Mesenchymal stem cell (in vitro differentiated cells and primary cell): ENCODE measurements around the gene E2F3.

Experiments
- DNase-seq: peaks from one replicate; pipeline ENCODE4 v3.0.0-alpha.2; 2013
- H2AFZ ChIP-seq: one replicate; pipeline ENCODE4 v1.6.1; 2013; ENCODE audit warnings: low read depth, mild to moderate bottlenecking, control low read depth, inconsistent platforms, low read length, moderate library complexity
- H2AK5ac ChIP-seq: 2 replicates; pipeline ENCODE4 v1.6.1; 2013; ENCODE audit warnings: low read length, moderate library complexity, mild to moderate bottlenecking, inconsistent platforms; ENCODE audit not compliant: severe bottlenecking
- H2BK120ac ChIP-seq: one replicate; pipeline ENCODE4 v1.6.1; 2013; ENCODE audit warnings: low read depth, mild to moderate bottlenecking, inconsistent platforms, low read length, moderate library complexity
- H2BK12ac ChIP-seq, 2 experiments: one replicate each; pipeline ENCODE4 v1.6.1; 2013; ENCODE audit warnings: inconsistent platforms in 2 of 2, low read length in 2 of 2, mild to moderate bottlenecking in 2 of 2, moderate library complexity in 2 of 2, control low read depth in 1 of 2
- H2BK15ac ChIP-seq: one replicate; pipeline ENCODE4 v1.6.1; 2013; ENCODE audit warnings: mild to moderate bottlenecking, low read depth, inconsistent platforms; ENCODE audit not compliant: poor library complexity, severe bottlenecking
- H2BK5ac ChIP-seq: 2 replicates; pipeline ENCODE4 v1.6.1; 2013; ENCODE audit warnings: low read depth, mild to moderate bottlenecking, low read length, control low read depth, inconsistent platforms; ENCODE audit not compliant: poor library complexity, severe bottlenecking
- H3K14ac ChIP-seq, 2 experiments: one replicate each; pipeline ENCODE4 v1.6.1; 2013; ENCODE audit warnings: inconsistent platforms in 2 of 2, low read length in 2 of 2, control low read depth in 1 of 2, mild to moderate bottlenecking in 1 of 2, moderate library complexity in 1 of 2
- H3K18ac ChIP-seq, 2 experiments: one replicate each; pipeline ENCODE4 v1.6.1; 2013; ENCODE audit warnings: inconsistent platforms in 2 of 2, low read length in 2 of 2, control low read depth in 1 of 2, low read depth in 1 of 2, mild to moderate bottlenecking in 1 of 2
- H3K23ac ChIP-seq, 2 experiments: one replicate each; pipeline ENCODE4 v1.6.1; 2013; ENCODE audit warnings: inconsistent platforms in 2 of 2, low read length in 2 of 2, mild to moderate bottlenecking in 2 of 2, moderate library complexity in 2 of 2, control low read depth in 1 of 2
- H3K27ac ChIP-seq: 2 replicates; pipeline ENCODE4 v1.5.1; 2013; ENCODE audit warnings: mild to moderate bottlenecking, moderate library complexity, low read length, control low read depth, inconsistent platforms; ENCODE audit not compliant: poor library complexity, severe bottlenecking
- H3K27me3 ChIP-seq, 2 experiments: 2 replicates each; pipeline versions ENCODE4 v1.6.1 to v1.7.0; 2013; ENCODE audit warnings: low read length in 2 of 2, mild to moderate bottlenecking in 2 of 2, moderate library complexity in 2 of 2, control low read depth in 1 of 2, inconsistent platforms in 1 of 2; ENCODE audit not compliant: control insufficient read depth in 1 of 2, insufficient read depth in 1 of 2
- H3K36me3 ChIP-seq, 2 experiments: 2 replicates each; pipeline versions ENCODE4 v1.6.1 to v1.7.0; 2013; ENCODE audit warnings: low read length in 2 of 2, control low read depth in 1 of 2, inconsistent platforms in 1 of 2, low read depth in 1 of 2, mild to moderate bottlenecking in 1 of 2; ENCODE audit not compliant: insufficient read depth in 2 of 2, control insufficient read depth in 1 of 2
- H3K4ac ChIP-seq, 2 experiments: one replicate each; pipeline ENCODE4 v1.6.1; 2013; ENCODE audit warnings: inconsistent platforms in 2 of 2, low read length in 2 of 2, mild to moderate bottlenecking in 2 of 2, moderate library complexity in 2 of 2, control low read depth in 1 of 2, low read depth in 1 of 2
- H3K4me1 ChIP-seq: 2 replicates; pipeline ENCODE4 v1.6.1; 2013; ENCODE audit warnings: low read depth, low read length, control low read depth; ENCODE audit not compliant: control insufficient read depth, insufficient read depth
- H3K4me2 ChIP-seq: 2 replicates; pipeline ENCODE4 v1.6.1; 2013; ENCODE audit warnings: low read length, mild to moderate bottlenecking, inconsistent platforms; ENCODE audit not compliant: poor library complexity, severe bottlenecking
- H3K4me3 ChIP-seq, 2 experiments: 2 replicates each; pipeline versions ENCODE4 v1.5.1 to v1.7.0; 2013; ENCODE audit warnings: low read length in 2 of 2, mild to moderate bottlenecking in 2 of 2, control low read depth in 1 of 2, low read depth in 1 of 2; ENCODE audit not compliant: insufficient read depth in 1 of 2
- H3K79me1 ChIP-seq: replicated peaks from 2 replicates; pipeline ENCODE4 v1.6.1; 2013; ENCODE audit warnings: mild to moderate bottlenecking, control low read depth, low read length, inconsistent platforms; ENCODE audit not compliant: poor library complexity, severe bottlenecking
- H3K9ac ChIP-seq: 2 replicates; pipeline ENCODE4 v1.7.0; 2013; ENCODE audit warnings: mild to moderate bottlenecking, low read length, moderate library complexity
- H3K9me3 ChIP-seq: 2 replicates; pipeline ENCODE4 v1.7.0; 2013; ENCODE audit warnings: mild to moderate bottlenecking, low read length; ENCODE audit not compliant: control insufficient read depth
- H4K8ac ChIP-seq: one replicate; pipeline ENCODE4 v1.6.1; 2013; ENCODE audit warnings: inconsistent platforms, mild to moderate bottlenecking, low read length, moderate library complexity
- H4K91ac ChIP-seq: one replicate; pipeline ENCODE4 v1.6.1; 2013; ENCODE audit warnings: mild to moderate bottlenecking, low read length, inconsistent platforms
- WGBS: methylation state at CpG from one replicate; pipeline ENCODE4 v1.1.7; 2013; ENCODE audit warnings: mixed read lengths; 5-methylcytosine and 5-hydroxymethylcytosine counted together

The E2F3 gene

GRCh38 chr6:20481281-20481680 is 79.6 kb downstream of the E2F3 start:
- Histone ChIP-seq H3K27ac (no peak overlapping the region), H2BK12ac (no peak overlapping the region), H2BK15ac (no peak overlapping the region), H4K91ac (no peak overlapping the region), H3K23ac (no peak overlapping the region), H3K14ac (no peak overlapping the region), H3K36me3 (peaks cover 7 to 42% of the 10 kb centered on the region in 2 experiments), H3K4me2 (no peak overlapping the region), H3K79me1 (peaks cover 42% of the 10 kb centered on the region), H3K18ac (no peak overlapping the region), H3K4me3 (no peak overlapping the region), H4K8ac (no peak overlapping the region), H3K9me3 (no peaks in the 10 kb centered on the region), H3K4ac (no peak overlapping the region), H3K27me3 (no peaks in the 10 kb centered on the region), H2BK5ac (no peak overlapping the region), H3K4me1 (peaks cover 3% of the 10 kb centered on the region), H3K9ac (no peak overlapping the region), H2BK120ac (no peak overlapping the region), H2AFZ (no peak overlapping the region), H2AK5ac (no peak overlapping the region)
- DNase-seq = no peak
- 83% methylated on average over 8 of the region's 8 CpGs for WGBS

GRCh38 chr6:20483887-20484497 is 82.3 kb downstream of the E2F3 start:
- H3K27ac ChIP-seq = no peak overlapping the region
- no peak overlapping the region for H2AFZ ChIP-seq
- WGBS = 91% methylated on average over 4 of the region's 5 CpGs
- H4K91ac ChIP-seq = no peak overlapping the region
- no peaks in the 10 kb centered on the region for H3K9me3 ChIP-seq
- no peak overlapping the region for H3K14ac ChIP-seq
- H2BK12ac ChIP-seq = no peak overlapping the region
- H3K9ac ChIP-seq = no peak overlapping the region
- no peaks in the 10 kb centered on the region for H3K27me3 ChIP-seq
- no peak overlapping the region for H2AK5ac ChIP-seq
- no peak overlapping the region for H3K4ac ChIP-seq
- H3K23ac ChIP-seq = no peak overlapping the region
- no peak overlapping the region for H3K4me3 ChIP-seq
- no peak overlapping the region for H4K8ac ChIP-seq
- no peak overlapping the region for H2BK120ac ChIP-seq
- H3K36me3 ChIP-seq = peaks cover 5 to 66% of the 10 kb centered on the region in 2 experiments
- peaks cover 32% of the 10 kb centered on the region for H3K79me1 ChIP-seq
- H2BK15ac ChIP-seq = no peak overlapping the region
- H2BK5ac ChIP-seq = no peak overlapping the region
- no peak overlapping the region for H3K4me2 ChIP-seq
- H3K18ac ChIP-seq = no peak overlapping the region
- H3K4me1 ChIP-seq = no peaks in the 10 kb centered on the region
- no peak for DNase-seq

GRCh38 chr6:20486641-20487040 is 85.0 kb downstream of the E2F3 start:
- Histone ChIP-seq H3K23ac (no peak overlapping the region), H3K27ac (no peak overlapping the region), H2AFZ (no peak overlapping the region), H3K18ac (no peak overlapping the region), H3K14ac (no peak overlapping the region), H2BK12ac (no peak overlapping the region), H3K79me1 (peaks cover 22% of the 10 kb centered on the region), H3K4me2 (no peak overlapping the region), H3K4ac (no peak overlapping the region), H3K27me3 (no peaks in the 10 kb centered on the region), H3K9ac (no peak overlapping the region), H2BK5ac (no peak overlapping the region), H3K4me1 (no peaks in the 10 kb centered on the region), H4K8ac (no peak overlapping the region), H4K91ac (no peak overlapping the region), H3K36me3 (peaks cover 16 to 75% of the 10 kb centered on the region in 2 experiments), H2BK15ac (no peak overlapping the region), H3K9me3 (no peaks in the 10 kb centered on the region), H2BK120ac (no peak overlapping the region), H3K4me3 (no peak overlapping the region), H2AK5ac (no peak overlapping the region)
- no peak for DNase-seq
- WGBS = 100% methylated on average over 3 of the region's 4 CpGs

GRCh38 chr6:20487669-20488375 is 86.1 kb downstream of the E2F3 start:
- H3K4ac ChIP-seq = no peak overlapping the region
- H3K4me1 ChIP-seq = no peaks in the 10 kb centered on the region
- no peak for DNase-seq
- H2BK12ac ChIP-seq = no peak overlapping the region
- H4K91ac ChIP-seq = no peak overlapping the region
- H2AFZ ChIP-seq = no peak overlapping the region
- WGBS = 98% methylated on average over 4 of the region's 6 CpGs
- H3K27me3 ChIP-seq = no peaks in the 10 kb centered on the region
- H3K4me3 ChIP-seq = no peak overlapping the region
- H3K4me2 ChIP-seq = no peak overlapping the region
- H3K9me3 ChIP-seq = no peaks in the 10 kb centered on the region
- H3K27ac ChIP-seq = no peak overlapping the region
- no peak overlapping the region for H2AK5ac ChIP-seq
- H2BK5ac ChIP-seq = no peak overlapping the region
- no peak overlapping the region for H3K14ac ChIP-seq
- no peak overlapping the region for H3K9ac ChIP-seq
- H3K36me3 ChIP-seq = peaks cover 16 to 73% of the 10 kb centered on the region in 2 experiments
- no peak overlapping the region for H3K23ac ChIP-seq
- H3K79me1 ChIP-seq = peaks cover 18% of the 10 kb centered on the region
- H3K18ac ChIP-seq = no peak overlapping the region
- H2BK15ac ChIP-seq = no peak overlapping the region
- no peak overlapping the region for H4K8ac ChIP-seq
- no peak overlapping the region for H2BK120ac ChIP-seq
